OCI-LY3 (cell line): ENCODE measurements around the gene IRF2BP2.

Experiments used
- H2AFZ ChIP-seq: fragments of 200-600, 300-600 bp; shearing (Covaris generic); 2 replicates; pipeline ENCODE4 v1.6.0; 2014; ENCODE audit warnings: antibody characterized with exemption, low read depth, low read length
- H3K27ac ChIP-seq: fragments of 200-600, 300-600 bp; sonication (generic); 2 replicates; pipeline ENCODE4 v1.5.1; 2014; ENCODE audit warnings: mild to moderate bottlenecking, low read length, moderate library complexity, mixed read lengths
- H3K27me3 ChIP-seq: fragments of 200-600, 300-600 bp; sonication (generic); 2 replicates; pipeline ENCODE4 v1.6.1; 2014; ENCODE audit warnings: low read depth, low read length, mixed read lengths
- H3K36me3 ChIP-seq: fragments of 200-600, 300-600 bp; sonication (generic); replicated peaks from 2 replicates; pipeline ENCODE3; 2014; ENCODE audit warnings: low read depth, low read length, mixed read lengths
- H3K4me1 ChIP-seq: fragments of 300-600, 200-600 bp; sonication (generic); 2 replicates; pipeline ENCODE4 v1.6.1; 2014; ENCODE audit warnings: low read length, mixed read lengths
- H3K4me2 ChIP-seq: fragments of 200-600, 300-600 bp; sonication (generic); 2 replicates; pipeline ENCODE4 v1.6.1; 2014; ENCODE audit warnings: low read length, mixed read lengths
- H3K4me3 ChIP-seq: fragments of 300-600, 200-600 bp; sonication (generic); 2 replicates; pipeline ENCODE4 v1.5.1; 2014; ENCODE audit warnings: antibody characterized with exemption, mild to moderate bottlenecking, low read length, moderate library complexity
- H3K79me2 ChIP-seq: fragments of 300-600, 200-600 bp; shearing (Covaris generic); 2 replicates; pipeline ENCODE4 v1.6.1; 2014; ENCODE audit warnings: mild to moderate bottlenecking, low read length, mixed read lengths
- H3K9ac ChIP-seq: fragments of 300-600, 200-600 bp; shearing (Covaris generic); 2 replicates; pipeline ENCODE4 v1.6.0; 2014; ENCODE audit warnings: mild to moderate bottlenecking, low read length, moderate library complexity
- H3K9me3 ChIP-seq: fragments of 200-600, 300-600 bp; shearing (Covaris generic); 2 replicates; pipeline ENCODE4 v1.6.1; 2014; ENCODE audit warnings: low read length, mixed read lengths; ENCODE audit not compliant: insufficient read depth
- H4K20me1 ChIP-seq: fragments of 200-600, 300-600 bp; sonication (generic); 2 replicates; pipeline ENCODE4 v1.6.1; 2016; ENCODE audit warnings: low read length, mixed read lengths; ENCODE audit not compliant: insufficient read depth
- CTCF ChIP-seq: fragments of 200-600, 300-600 bp; sonication (generic); IDR thresholded peaks from 2 replicates; pipeline ENCODE4 v1.5.1; 2014; ENCODE audit warnings: antibody characterized with exemption, low read length, low read depth
- EZH2phosphoT487 ChIP-seq: fragments of 200-600 bp; shearing (Covaris generic); IDR thresholded peaks from 2 replicates; pipeline ENCODE4 v1.6.1; 2018; ENCODE audit warnings: antibody characterized with exemption, mixed run types, low read depth

Gene IRF2BP2

GRCh38 chr1:234604495-234605398, 5.2 kb downstream of the IRF2BP2 start:
- TF ChIP-seq EZH2phosphoT487, result no peak
- TF ChIP-seq CTCF, result no peak
- Histone ChIP-seq H3K27me3 (no peaks in the 10 kb centered on the region), H3K4me3 (peak overlapping the region; percentile 75), H3K9me3 (no peaks in the 10 kb centered on the region), H3K79me2 (peaks cover 72% of the 10 kb centered on the region), H3K4me2 (peak overlapping the region; percentile 80), H2AFZ (no peak overlapping the region), H3K9ac (peak overlapping the region; percentile 72), H4K20me1 (peaks cover 54% of the 10 kb centered on the region), H3K27ac (no peak overlapping the region), H3K36me3 (peaks cover 53% of the 10 kb centered on the region), H3K4me1 (peaks cover 73% of the 10 kb centered on the region)

DNA sequence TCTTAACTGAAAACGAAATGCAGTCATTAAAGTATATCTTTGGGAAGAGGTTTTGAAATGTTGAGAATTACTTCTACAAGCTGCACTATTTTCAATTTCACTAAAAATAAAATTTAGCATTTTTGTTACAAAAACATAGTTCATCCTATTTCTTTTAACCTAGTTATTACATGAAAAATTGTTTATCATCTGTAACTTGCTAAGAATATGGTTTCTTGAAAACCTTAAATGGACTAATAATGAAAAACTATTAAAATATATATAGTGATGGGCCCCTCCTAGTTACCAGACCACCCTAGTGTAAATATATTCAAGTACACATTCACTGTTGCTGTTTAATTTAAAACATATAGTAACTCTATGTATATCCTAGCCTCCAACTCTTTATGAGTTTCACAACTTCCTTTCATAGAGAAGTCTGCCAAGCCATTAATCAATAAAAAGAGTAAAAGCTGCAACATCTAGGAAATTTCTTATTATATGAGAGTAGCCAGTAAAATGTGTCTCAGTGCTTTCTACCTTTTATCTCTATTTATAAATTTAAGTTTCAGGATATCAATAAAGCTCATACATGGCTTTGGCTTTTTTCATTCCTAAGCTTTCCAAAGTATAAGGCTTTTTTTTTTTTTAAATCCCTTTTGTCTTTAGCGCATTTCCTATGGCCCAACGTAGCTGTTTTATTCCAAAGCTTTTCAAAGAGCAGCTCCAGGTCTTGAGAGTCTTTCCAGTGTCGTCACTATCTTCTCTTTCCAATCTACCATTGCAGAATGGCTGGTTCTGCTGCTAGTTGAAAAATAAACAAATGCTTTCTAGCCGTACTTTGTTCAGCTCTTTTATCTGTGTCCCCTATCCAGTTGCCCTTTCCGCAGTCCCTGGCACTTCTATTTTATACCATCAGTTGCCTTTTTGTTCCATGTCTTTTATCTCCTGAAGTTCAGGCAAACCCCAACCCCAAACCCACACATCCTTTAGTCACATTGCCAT, 6.5 kb downstream of the IRF2BP2 start:
- H3K4me3 ChIP-seq, result no peak overlapping the region
- 0 out of 2 replicates have a peak overlapping the region, but pooled peaks have one; percentile 0 for H3K4me2 ChIP-seq
- peaks cover 53% of the 10 kb centered on the region for H3K36me3 ChIP-seq
- H3K27me3 ChIP-seq, result no peaks in the 10 kb centered on the region
- peaks cover 54% of the 10 kb centered on the region for H4K20me1 ChIP-seq
- H3K9ac ChIP-seq, result no peak overlapping the region
- no peaks in the 10 kb centered on the region for H3K9me3 ChIP-seq
- H2AFZ ChIP-seq, result no peak overlapping the region
- no peak overlapping the region for H3K27ac ChIP-seq
- peaks cover 61% of the 10 kb centered on the region for H3K79me2 ChIP-seq
- H3K4me1 ChIP-seq, result peaks cover 80% of the 10 kb centered on the region
- TF ChIP-seq CTCF (no peak), EZH2phosphoT487 (no peak)

- Histone ChIP-seq H3K9me3 (no peaks in the 10 kb centered on the region), H3K4me1 (peaks cover 80% of the 10 kb centered on the region), H3K9ac (no peak overlapping the region), H3K4me2 (0 out of 2 replicates have a peak overlapping the region, but pooled peaks have one; percentile 0), H4K20me1 (peaks cover 50% of the 10 kb centered on the region), H3K4me3 (no peak overlapping the region), H3K27ac (no peak overlapping the region), H3K79me2 (peaks cover 52% of the 10 kb centered on the region), H3K36me3 (peaks cover 49% of the 10 kb centered on the region), H3K27me3 (no peaks in the 10 kb centered on the region), H2AFZ (no peak overlapping the region)
- TF ChIP-seq CTCF (no peak), EZH2phosphoT487 (no peak)
Observed at GRCh38 chr1:234602334-234603220, 7.4 kb downstream of the IRF2BP2 start.
